Endothelial cell of umbilical vein (primary cell): ENCODE data around the gene CENPP. TPM values are rescaled to one million over a fixed set of nuclear protein-coding genes. Genes with fewer than 3 reads are reported as not detected.

Source experiments
- BruUV-seq: library from RNA; stranded (reverse); fragments of 400-500 nt; replicated peaks from 2 replicates; lab custom pipeline; 2021; lab: Mats Ljungman, UMichigan
- CTCF ChIA-PET: fragments of 300-600, 350-600 bp; sonication (Branson Sonifier 250); formaldehyde crosslinking; loops from one replicate; lab custom pipeline; 2021; ENCODE audit warnings: antibody characterized with exemption, inconsistent platforms; lab: Charles Lee
- POLR2A ChIA-PET: fragments of 300-600, 350-600 bp; sonication (Branson Sonifier 250); formaldehyde crosslinking; loops from one replicate; lab custom pipeline; 2021; ENCODE audit warnings: antibody characterized with exemption, inconsistent platforms; lab: Charles Lee
- DNase-seq: peaks from one replicate; pipeline ENCODE4 v3.0.0-alpha.2; 2011; ENCODE audit warnings: low read depth, low spot score
- FAIRE-seq: peaks from 2 replicates; lab custom pipeline; 2011; peaks lifted over from hg19 to GRCh38; lab: Jason Lieb, UNC
- H2AFZ ChIP-seq: 2 replicates; pipeline ENCODE4 v1.6.0; 2012; ENCODE audit warnings: low read depth, low read length, control low read depth, inconsistent platforms
- H3K27ac ChIP-seq: 2 replicates; pipeline ENCODE4 v1.5.1; 2011; ENCODE audit warnings: low read depth, mild to moderate bottlenecking, control low read depth, low read length, moderate library complexity; ENCODE audit not compliant: insufficient read depth
- H3K27me3 ChIP-seq, 2 experiments: 2 replicates each; pipeline versions ENCODE4 v1.6.0 to v1.6.1; 2011; ENCODE audit warnings: low read length in 2 of 2, mixed read lengths in 1 of 2; ENCODE audit not compliant: control insufficient read depth in 2 of 2, insufficient read depth in 2 of 2
- H3K36me3 ChIP-seq, 2 experiments: 2 replicates in 1 of 2; 3 replicates in 1 of 2; pipeline ENCODE4 v1.5.1; 2011; ENCODE audit warnings: low read length in 2 of 2, mild to moderate bottlenecking in 1 of 2, moderate library complexity in 1 of 2; ENCODE audit not compliant: control insufficient read depth in 2 of 2, insufficient read depth in 2 of 2; ENCODE audit errors: extremely low read depth in 1 of 2
- H3K4me1 ChIP-seq: 3 replicates; pipeline ENCODE4 v1.5.1; 2011; ENCODE audit warnings: mild to moderate bottlenecking, low read length; ENCODE audit not compliant: control insufficient read depth, insufficient read depth; ENCODE audit errors: extremely low read depth
- H3K4me2 ChIP-seq: 2 replicates; pipeline ENCODE4 v1.6.1; 2011; ENCODE audit warnings: low read length, control low read depth, mixed read lengths; ENCODE audit not compliant: insufficient read depth
- H3K4me3 ChIP-seq, 3 experiments: fragments of 200-600 bp in 1 of 3; sonication (generic), shearing (Covaris generic) in 1 of 3; replicated peaks in 1 of 3; 2 replicates each; pipeline ENCODE4 v1.5.1; 2011 to 2016; ENCODE audit warnings: control low read depth in 3 of 3, low read length in 3 of 3, mild to moderate bottlenecking in 2 of 3, inconsistent platforms in 1 of 3, low read depth in 1 of 3, moderate library complexity in 1 of 3; ENCODE audit not compliant: insufficient read depth in 1 of 3
- H3K79me2 ChIP-seq: 2 replicates; pipeline ENCODE4 v1.6.0; 2012; ENCODE audit warnings: low read length, inconsistent platforms; ENCODE audit not compliant: control insufficient read depth, insufficient read depth
- H3K9ac ChIP-seq: replicated peaks from 2 replicates; pipeline ENCODE3; 2011; ENCODE audit warnings: low read length, control low read depth; ENCODE audit not compliant: insufficient read depth; ENCODE audit errors: extremely low read depth
- H3K9me1 ChIP-seq: replicated peaks from 3 replicates; pipeline ENCODE4 v1.6.0; 2011; ENCODE audit warnings: mild to moderate bottlenecking, low read length; ENCODE audit not compliant: control insufficient read depth, insufficient read depth; ENCODE audit errors: extremely low read depth
- H3K9me3 ChIP-seq: replicated peaks from 2 replicates; pipeline ENCODE4 v1.5.1; 2012; ENCODE audit warnings: low read length, inconsistent platforms; ENCODE audit not compliant: control insufficient read depth, insufficient read depth
- H4K20me1 ChIP-seq: replicated peaks from 2 replicates; pipeline ENCODE3; 2011; ENCODE audit warnings: mild to moderate bottlenecking, low read length; ENCODE audit not compliant: control insufficient read depth, insufficient read depth; ENCODE audit errors: extremely low read depth
- EZH2 ChIP-seq: IDR thresholded peaks from 2 replicates; pipeline ENCODE4 v1.6.1; 2012; ENCODE audit warnings: borderline replicate concordance, low read depth, mild to moderate bottlenecking, moderate library complexity, low read length, inconsistent platforms; ENCODE audit not compliant: severe bottlenecking
- FOS ChIP-seq: IDR thresholded peaks from 2 replicates; pipeline ENCODE4 v1.6.1; 2011; ENCODE audit warnings: mild to moderate bottlenecking, low read length, moderate library complexity, borderline replicate concordance; ENCODE audit not compliant: insufficient read depth
- GATA2 ChIP-seq: IDR thresholded peaks from 2 replicates; pipeline ENCODE4 v1.7.0; 2011; ENCODE audit warnings: low read depth, mild to moderate bottlenecking, moderate library complexity, mixed read lengths, low read length; ENCODE audit not compliant: insufficient read length, insufficient read depth
- JUN ChIP-seq: IDR thresholded peaks from 2 replicates; pipeline ENCODE4 v1.6.1; 2011; ENCODE audit warnings: borderline replicate concordance, low read depth; ENCODE audit not compliant: insufficient read length, insufficient read depth
- MYC ChIP-seq: IDR thresholded peaks from one replicate; pipeline ENCODE4 v1.6.1; 2011; ENCODE audit warnings: mild to moderate bottlenecking, low read depth, low read length
- POLR2A ChIP-seq: IDR thresholded peaks from 2 replicates; pipeline ENCODE4 v1.6.1; 2012; ENCODE audit warnings: low read depth, mild to moderate bottlenecking, control low read depth, low read length
- POLR2AphosphoS5 ChIP-seq: IDR thresholded peaks from 2 replicates; pipeline ENCODE4 v1.6.1; 2012; ENCODE audit warnings: low read depth, mild to moderate bottlenecking, control low read depth, low read length, moderate library complexity; ENCODE audit not compliant: insufficient read depth
- dilution Hi-C: fragments of 300-500 bp; cut with MboI; formaldehyde crosslinking; loops from one replicate; pipeline ENCODE4 v1.15.0; 2019; ENCODE audit warnings: low sequenced_read_pairs; ENCODE audit not compliant: extremely low pct_ligation_motif_present
- intact Hi-C: fragments of 100-400 bp; cut with micrococcal nuclease; formaldehyde crosslinking; loops from one replicate; pipeline ENCODE4 v1.10.0; 2022
- polyA plus RNA-seq, 4 experiments: library from polyadenylated mRNA; depleted of rRNA in 3 of 4; stranded (reverse) in 3 of 4; unstranded in 1 of 4; fragments of >200 nt; gene quantifications; 2 replicates each; pipeline versions ENCODE4 v1.2.1 to v1.2.3, GENCODE V29; 2011 to 2012; ENCODE audit warnings: missing spikeins in 1 of 4
- total RNA-seq: library from RNA; stranded (reverse); gene quantifications from 2 replicates; pipeline ENCODE4 v1.2.3, GENCODE V29; 2021
- TF ChIP-seq, protein P1 (sequence below): IDR thresholded peaks from 2 replicates; pipeline ENCODE4 v1.6.1; 2011; ENCODE audit not compliant: insufficient read depth, insufficient read length
- TF ChIP-seq, protein P2 (sequence below), 2 donors: IDR thresholded peaks; 1 replicate in 1 of 2; 2 replicates in 1 of 2; pipeline ENCODE4 v1.5.1; 2011; ENCODE audit warnings: low read length in 2 of 2, mild to moderate bottlenecking in 2 of 2, moderate library complexity in 2 of 2, control low read depth in 1 of 2, inconsistent platforms in 1 of 2, low read depth in 1 of 2; ENCODE audit not compliant: insufficient read depth in 1 of 2; ENCODE audit errors: extremely low read depth in 1 of 2

CENPP gene
- total and polyA plus RNA-seq, 2 donors (not counting 3 experiments of a cell fraction or from before 2014, with no cell fraction given) = 1.2 to 12.0 TPM

GRCh38 chr9:92513349-92513748 is 187.6 kb downstream of the CENPP start:
- TF ChIP-seq POLR2AphosphoS5 (no peak), GATA2 (no peak), FOS (no peak)
- TF ChIP-seq, protein P1, sequence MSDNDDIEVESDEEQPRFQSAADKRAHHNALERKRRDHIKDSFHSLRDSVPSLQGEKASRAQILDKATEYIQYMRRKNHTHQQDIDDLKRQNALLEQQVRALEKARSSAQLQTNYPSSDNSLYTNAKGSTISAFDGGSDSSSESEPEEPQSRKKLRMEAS = no peak
- no peaks in the 10 kb centered on the region for H3K9me3 ChIP-seq
- H3K27me3 ChIP-seq = no peaks in the 10 kb centered on the region
- no peak overlapping the region for H3K27ac ChIP-seq
- no peaks in the 10 kb centered on the region for H3K4me1 ChIP-seq
- ChIA-PET CTCF (no interaction called here), POLR2A (no interaction called here)
- dilution Hi-C loops = no loop called here
- FAIRE-seq (no peak), DNase-seq (no peak)
- no peak overlapping the region for H2AFZ ChIP-seq
- H3K9me1 ChIP-seq = no peaks in the 10 kb centered on the region
- no peak overlapping the region for H3K4me3 ChIP-seq
- no peak overlapping the region for H3K9ac ChIP-seq
- H3K79me2 ChIP-seq = no peaks in the 10 kb centered on the region
- BruUV-seq = no TSS peak
- H3K36me3 ChIP-seq = no peaks in the 10 kb centered on the region
- intact Hi-C loops = no loop called here
- H4K20me1 ChIP-seq = no peaks in the 10 kb centered on the region
- no peak overlapping the region for H3K4me2 ChIP-seq

DNA sequence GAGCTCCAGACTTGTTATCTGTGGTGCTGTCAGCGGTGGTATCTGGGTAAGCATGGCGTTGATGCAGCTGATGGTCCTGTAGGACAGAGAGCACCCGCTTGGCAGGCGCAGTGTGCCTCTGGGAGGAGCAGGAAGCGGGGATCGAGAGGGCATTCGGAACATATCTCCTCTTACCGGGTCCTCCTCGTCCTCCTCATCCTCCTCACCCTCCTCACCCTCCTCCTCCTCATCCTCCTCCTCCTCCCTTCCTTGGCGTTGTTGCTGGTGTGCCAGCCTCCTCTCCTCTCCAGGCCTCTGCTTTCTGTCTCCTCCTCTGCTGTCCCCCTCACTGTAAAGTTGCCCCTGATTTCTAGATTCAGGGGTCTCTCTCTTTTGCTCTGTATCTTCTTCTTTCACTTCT is 188.9 kb downstream of the CENPP start:
- H3K36me3 ChIP-seq = no peaks in the 10 kb centered on the region
- H3K79me2 ChIP-seq = no peaks in the 10 kb centered on the region
- H2AFZ ChIP-seq = no peak overlapping the region
- no peaks in the 10 kb centered on the region for H4K20me1 ChIP-seq
- intact Hi-C loops (no loop called here), dilution Hi-C loops (no loop called here)
- H3K4me2 ChIP-seq = no peak overlapping the region
- H3K4me3 ChIP-seq = no peak overlapping the region
- no peaks in the 10 kb centered on the region for H3K9me1 ChIP-seq
- TF ChIP-seq, protein P2, sequence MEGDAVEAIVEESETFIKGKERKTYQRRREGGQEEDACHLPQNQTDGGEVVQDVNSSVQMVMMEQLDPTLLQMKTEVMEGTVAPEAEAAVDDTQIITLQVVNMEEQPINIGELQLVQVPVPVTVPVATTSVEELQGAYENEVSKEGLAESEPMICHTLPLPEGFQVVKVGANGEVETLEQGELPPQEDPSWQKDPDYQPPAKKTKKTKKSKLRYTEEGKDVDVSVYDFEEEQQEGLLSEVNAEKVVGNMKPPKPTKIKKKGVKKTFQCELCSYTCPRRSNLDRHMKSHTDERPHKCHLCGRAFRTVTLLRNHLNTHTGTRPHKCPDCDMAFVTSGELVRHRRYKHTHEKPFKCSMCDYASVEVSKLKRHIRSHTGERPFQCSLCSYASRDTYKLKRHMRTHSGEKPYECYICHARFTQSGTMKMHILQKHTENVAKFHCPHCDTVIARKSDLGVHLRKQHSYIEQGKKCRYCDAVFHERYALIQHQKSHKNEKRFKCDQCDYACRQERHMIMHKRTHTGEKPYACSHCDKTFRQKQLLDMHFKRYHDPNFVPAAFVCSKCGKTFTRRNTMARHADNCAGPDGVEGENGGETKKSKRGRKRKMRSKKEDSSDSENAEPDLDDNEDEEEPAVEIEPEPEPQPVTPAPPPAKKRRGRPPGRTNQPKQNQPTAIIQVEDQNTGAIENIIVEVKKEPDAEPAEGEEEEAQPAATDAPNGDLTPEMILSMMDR (IDR thresholded peaks at IDR 0.05; ENCODE audit: extremely low read depth in 1 of 2, insufficient read depth in 1 of 2, low read depth in 1 of 2, low read length in 2 of 2) = no peak
- TF ChIP-seq FOS (no peak), EZH2 (no peak), MYC (no peak), POLR2AphosphoS5 (no peak), JUN (no peak), GATA2 (no peak), POLR2A (no peak)
- TF ChIP-seq, protein P1 = no peak
- no peaks in the 10 kb centered on the region for H3K4me1 ChIP-seq
- CTCF ChIA-PET = no interaction called here
- no peak overlapping the region for H3K27ac ChIP-seq
- no TSS peak for BruUV-seq
- no peaks in the 10 kb centered on the region for H3K9me3 ChIP-seq
- DNase-seq (no peak), FAIRE-seq (no peak)
- POLR2A ChIA-PET = no interaction called here
- no peak overlapping the region for H3K9ac ChIP-seq
- no peaks in the 10 kb centered on the region for H3K27me3 ChIP-seq
